Measurements from ENCODE around the gene RBSN.

The RBSN gene

DNA sequence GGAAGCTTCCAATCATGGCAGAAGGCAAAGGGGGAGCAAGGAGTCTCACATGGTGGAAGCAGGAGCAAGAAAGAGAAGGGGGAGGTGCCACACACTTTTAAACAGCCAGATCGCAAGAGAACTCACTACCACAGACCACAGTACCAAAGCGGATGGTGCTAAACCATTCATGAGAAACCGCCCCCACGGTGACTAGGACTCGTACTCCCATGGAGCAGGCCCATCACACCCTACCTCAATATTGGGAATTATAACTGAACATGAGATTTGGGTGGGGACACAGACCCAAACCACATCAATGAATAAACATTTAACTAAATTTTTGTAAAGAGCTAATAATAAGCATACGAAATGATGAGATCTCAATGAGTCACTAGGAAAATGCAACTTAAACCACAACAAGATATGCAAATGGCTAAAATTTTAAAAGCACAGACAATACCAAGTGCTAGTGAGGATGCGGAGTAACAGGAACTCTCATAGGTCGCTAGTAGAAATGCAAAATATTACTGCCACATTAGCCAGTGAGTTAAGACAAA, 43.9 kb downstream of the RBSN start:
- no peak for DNase-seq

DNA sequence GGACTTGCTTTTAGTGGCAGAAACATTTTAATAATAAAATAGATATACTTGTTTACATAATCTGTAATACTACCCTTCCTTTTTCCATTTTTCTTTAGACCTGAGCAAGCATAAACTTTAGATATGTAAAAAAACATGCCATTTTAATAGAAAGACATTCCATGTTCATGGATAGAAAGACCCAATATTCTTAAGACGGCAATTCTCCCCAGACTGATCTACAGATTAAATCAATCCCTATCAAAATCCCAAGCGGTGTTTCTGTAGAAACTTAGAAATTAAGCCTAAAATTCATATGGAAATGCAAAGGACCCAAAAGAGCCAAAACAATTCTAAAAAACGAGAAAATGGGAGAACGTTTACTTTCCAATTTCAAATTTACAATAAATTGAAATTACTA, 45.4 kb downstream of the RBSN start:
- DNase-seq: no peak

DNA sequence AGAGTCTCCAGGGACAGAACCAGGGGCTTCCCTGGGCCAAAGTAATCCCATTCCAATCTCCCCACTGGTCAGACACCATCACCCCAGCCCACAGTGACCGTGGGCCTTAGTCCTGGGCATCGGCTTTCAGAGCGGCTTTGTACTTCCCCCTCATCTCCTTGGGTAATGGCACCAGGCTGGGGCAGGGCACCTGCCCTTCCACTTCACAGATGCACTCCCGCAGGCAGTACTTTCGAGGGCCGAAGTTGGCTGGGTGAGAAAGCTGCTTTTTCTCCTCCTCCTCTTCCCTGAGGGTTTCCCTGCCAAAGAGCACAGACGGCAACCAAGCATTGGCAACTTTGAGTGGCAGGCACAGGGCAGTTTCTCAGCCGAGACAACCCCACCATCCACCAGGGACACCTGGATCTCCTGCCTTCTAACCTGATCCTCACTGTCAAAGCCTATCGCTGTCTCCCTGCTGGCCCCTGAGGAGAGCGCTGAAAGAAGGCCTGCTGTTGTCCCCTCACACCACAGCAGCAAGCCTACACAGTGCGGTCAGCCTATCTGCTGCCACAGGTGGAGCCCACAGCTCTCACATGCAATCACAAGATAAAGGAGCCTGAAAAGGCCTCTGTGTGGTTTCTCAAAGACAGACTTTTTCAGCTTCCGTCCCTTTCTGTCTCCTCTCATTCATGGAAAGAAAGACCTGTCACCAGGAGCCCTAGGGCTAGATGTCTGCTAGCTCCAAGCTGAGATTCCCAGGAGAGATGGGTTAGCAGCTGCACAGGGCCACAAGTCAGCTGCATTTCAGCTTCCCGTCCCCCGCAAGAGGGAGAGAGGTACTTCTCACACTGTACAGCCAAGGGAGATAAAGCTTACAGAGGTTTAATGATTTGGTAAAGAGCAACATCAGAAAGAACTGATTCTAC, 46.4 kb downstream of the RBSN start:
- no peak for DNase-seq

DNA sequence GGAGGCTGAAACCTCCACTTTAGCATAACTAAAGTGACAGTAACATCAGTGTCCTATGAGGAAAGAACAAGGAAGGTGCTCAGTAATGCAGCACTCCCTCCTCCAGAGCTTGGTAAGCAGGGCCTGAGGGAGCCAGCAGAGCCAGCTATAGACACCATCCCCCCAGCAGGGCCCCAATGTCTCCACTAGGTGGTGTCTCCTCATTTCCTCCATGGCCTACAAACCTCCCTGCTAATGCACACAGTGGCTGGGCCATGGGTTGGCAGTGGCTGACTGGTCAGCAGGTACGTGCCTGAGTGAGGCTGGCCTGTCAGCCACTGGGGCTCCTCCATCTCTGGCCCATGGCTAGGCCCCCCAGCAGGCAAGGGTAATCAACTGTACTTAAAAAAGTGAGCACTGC, 47.4 kb downstream of the RBSN start:
- no peak for DNase-seq

DNA sequence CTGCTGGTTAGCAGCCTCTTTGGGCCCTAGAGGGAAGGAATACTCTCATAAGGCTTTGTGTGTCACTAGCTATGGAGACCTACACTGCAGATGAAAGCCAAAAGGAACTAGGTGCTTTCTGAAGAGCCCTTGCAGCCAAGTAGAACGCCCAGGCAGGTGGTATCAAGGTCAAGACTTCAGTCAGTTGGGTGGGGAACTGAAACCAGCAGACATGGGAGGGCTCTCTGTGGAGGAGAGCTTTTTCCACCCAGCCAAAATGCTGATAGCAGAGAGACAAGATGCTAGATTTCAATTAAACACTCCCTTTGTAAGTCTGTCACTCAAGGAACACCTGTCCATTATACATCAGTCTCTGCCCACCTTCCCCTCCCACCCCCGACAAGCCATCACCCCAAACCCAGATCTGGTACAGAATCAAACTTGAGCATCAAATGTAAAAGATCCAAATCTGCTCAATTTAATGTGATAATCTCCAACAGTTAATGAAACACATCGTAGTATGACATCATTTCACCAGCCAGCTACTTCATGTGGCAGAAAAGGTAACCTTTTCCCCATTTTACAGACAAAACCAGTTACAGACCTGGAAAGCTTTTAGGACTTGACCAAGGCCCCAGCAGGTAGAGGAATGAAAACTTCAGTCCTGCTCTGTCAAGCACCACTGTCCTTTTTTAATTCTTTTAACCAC, 48.4 kb downstream of the RBSN start:
- DNase-seq: no peak

DNA sequence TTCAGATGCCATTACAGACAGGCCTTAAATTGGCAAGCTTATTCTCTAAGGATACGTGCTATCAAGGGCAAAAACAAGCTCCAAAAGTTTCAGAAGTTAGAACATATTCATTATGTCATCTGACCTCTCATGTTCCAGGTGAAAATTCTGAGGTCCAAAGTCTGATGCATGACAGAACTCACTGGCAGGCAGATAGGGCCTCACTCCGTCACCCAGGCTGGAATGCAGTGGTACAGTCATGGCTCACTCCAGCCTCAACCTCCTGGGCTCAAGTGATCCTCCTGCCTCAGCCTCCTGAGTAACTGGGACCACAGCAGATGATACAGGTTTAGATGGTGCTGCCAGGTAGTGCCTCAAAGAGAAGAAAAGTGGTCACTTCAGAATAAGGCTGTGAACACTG, 49.4 kb downstream of the RBSN start:
- DNase-seq: no peak

DNA sequence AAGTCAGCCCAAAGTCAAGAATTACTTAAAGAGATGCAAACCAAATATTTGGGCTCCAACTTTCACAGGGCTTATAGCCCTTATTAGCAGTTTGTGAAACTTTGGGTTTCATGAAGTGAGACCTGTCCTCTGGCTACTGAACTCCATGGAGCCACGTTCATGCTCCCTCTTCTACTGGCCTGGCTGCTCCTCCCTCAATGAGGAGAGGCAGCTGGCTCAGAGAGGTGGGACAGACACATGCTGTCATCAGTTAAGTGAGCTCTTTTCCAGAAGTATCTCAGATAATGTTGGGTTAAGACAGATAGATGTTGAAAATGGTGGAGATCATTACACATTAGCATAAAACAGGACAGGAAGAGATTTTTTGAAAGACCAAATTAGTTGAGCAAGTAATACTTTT, 53.3 kb downstream of the RBSN start:
- no peak for DNase-seq

DNA sequence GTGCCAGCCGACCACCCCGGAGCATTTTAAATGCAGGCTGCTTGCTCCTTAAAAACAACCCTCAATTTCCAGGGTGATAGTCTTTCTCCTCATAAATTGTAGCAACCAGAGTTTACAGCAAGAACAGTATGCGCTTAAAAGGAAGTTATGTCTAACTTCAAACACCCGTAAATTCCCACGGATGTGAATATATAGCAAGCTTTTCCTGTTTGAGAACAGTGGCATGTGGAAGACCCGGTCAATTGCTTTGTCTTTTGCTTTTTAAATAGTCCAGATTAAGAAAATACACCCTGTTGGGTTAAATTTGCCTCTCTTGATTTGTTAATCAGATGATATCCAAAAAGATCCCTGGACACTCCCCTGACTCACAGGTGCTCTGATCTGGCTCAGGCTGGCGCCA, 54.6 kb downstream of the RBSN start:
- DNase-seq: no peak

DNA sequence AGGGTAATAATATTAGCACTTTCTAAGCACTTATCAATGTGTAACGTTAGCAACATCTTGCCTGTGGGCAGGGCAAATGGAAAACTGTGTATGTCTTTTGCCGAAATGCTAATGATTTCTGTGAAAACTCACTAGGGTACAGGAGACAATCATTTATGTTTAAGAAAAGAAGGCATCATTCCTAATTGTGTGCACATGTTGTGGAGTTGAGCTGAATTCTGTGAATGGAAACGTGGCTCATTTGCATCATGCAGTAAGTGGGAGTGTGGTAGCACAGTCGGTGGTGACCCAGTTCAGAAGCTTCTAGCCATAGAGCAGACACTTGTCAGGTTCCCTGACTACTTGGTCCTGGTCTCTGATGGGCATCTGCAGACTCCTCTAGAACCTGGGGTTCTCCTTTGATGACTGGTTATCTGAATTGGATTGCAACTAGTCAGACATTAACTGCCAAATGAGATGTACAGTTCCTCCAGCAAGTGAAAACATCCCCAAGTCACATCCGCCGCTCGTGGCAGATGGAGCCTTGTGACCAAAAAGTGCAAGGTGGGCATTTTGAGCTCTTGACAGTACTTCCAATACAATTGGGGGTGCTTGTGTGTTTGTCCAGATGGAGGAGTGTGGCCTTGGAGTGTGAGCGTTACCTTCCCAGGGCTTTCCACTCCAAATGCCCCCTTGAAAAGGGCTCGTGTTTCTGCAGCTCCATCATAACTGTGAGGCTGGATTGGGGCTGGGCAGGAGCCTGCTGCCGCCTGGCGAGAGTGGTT, 55.4 kb downstream of the RBSN start:
- DNase-seq: no peak

DNA sequence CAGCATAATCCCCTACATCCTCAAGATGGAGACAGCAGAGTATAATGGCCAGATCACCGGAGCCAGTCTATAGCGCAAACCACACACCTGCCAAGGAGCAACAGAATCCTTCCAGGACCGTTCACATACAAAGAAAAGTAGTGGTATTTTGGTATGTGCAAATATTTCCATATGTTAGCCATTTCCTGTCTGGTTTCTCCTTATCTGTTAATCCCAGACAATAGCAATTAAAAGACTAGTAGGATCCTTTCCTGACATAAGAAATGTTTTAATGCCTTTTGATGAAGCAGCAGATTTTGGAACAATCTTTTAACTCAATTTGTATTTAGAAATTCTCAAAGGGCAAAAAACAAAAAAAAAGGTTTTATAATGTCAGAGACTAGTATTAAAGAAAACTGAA, 56.0 kb downstream of the RBSN start:
- DNase-seq: peak; percentile 28

DNA sequence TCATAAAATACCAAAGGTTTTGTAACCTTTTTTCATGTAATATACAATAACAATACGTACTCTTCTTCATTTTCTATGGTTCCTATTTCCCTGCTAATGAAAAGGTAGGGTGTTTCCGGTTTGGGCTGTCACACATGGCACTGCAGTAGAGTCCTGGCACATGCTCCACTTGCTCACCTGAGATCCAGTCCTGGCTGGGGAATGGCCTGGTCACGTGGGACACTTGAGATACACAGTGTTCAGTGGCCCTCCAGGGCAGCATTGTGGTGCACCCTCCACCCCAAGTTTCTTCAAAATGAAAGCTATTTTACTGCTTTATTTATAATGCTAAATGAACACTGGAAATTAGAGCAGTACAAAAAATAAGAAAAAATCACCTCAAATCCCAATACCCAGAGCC, 57.0 kb downstream of the RBSN start:
- no peak for DNase-seq

DNA sequence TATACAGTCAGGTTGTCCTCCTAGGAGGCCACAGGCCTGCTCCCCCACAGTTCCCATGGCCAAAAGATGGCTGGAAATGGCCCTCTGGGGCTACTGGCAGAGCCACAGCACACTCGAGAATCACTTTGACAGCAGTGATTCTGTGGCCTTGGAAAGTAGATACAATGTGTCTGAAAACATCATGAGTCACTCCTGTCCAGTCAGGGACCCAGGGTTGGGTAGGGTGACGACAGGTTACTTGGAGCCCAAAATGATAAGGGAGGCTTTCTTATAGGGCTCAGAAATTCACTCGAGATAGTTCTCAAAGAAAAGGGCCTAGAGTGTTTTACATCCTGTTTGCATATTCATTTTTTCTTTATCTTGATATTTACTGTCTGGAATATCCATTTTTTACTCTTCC, 58.1 kb downstream of the RBSN start:
- no peak for DNase-seq

DNA sequence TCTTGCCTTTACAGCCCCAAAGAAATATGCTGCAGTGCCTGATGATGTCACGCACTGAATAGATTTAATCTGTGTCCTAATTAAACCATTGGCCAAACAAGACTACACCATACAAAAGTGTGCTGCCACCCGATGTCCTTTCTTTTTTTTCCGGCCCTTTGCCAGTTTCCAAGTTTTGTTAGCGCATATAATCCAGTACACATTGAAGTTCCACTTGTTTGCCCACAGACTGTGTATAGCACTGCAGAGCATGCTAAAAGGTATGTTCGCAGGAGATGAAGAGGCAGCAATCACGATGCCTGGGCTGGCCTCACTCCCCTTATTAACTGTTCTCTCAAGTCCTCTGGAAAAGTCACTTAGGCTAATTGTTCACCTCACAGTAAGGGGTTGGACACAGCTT, 60.6 kb downstream of the RBSN start:
- no peak for DNase-seq

DNA sequence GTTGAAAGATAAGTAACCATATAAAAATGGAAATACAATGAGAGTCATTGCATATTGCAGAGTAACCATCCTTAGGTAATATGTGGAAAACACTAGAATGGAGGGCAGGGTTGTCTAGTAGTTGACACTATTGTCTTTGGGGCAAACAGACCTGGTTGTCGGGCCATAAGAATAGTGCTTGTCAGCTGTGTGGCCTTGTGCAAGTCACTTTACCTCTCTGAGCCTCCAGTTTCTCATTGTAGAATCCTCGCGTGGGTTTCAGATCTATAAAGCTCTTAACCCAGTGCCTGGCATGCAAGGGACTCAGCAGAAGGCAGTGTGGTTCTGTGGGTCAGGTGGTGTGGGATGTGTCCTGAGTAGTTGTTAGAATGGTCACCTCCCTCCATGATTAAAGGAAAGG, 65.8 kb downstream of the RBSN start:
- no peak for DNase-seq

DNA sequence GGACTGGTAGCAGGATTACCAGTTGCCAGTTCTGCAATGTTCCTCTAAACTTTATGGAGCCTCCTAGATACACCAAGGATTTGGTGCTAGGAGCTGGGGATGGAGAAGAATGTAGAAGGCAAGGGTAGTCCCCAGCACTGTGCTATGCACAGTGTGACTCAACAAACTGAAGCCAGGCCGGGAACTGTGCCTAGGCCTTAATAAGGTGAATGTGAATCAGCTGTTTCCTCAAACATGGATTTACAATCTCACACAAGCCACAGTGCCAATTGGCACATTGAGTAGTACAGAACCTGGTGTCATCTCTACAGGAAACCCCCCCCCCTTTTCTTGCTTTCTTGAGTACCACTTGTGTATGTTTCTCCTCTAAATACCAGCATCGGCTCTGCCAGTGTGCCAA, 66.3 kb downstream of the RBSN start:
- DNase-seq: no peak

DNA sequence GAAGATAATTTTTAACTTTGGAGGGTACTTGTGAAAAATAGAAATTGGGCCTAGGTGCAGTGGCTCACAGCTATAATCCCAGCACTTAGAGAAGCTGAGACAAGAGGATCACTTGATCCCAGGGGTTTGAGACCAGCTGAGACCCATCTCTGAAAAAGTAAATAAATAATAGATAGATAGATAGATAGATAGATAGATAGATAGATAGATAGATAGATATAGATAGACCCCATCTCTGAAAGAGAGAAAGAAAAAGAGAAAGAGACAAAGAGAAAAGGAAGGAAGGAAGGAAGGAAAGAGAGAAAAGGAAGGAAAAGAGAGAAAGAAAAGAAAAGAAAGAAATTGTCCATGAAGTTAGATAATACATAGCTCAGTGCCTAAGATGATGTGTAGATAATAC, 69.3 kb downstream of the RBSN start:
- DNase-seq: no peak

DNA sequence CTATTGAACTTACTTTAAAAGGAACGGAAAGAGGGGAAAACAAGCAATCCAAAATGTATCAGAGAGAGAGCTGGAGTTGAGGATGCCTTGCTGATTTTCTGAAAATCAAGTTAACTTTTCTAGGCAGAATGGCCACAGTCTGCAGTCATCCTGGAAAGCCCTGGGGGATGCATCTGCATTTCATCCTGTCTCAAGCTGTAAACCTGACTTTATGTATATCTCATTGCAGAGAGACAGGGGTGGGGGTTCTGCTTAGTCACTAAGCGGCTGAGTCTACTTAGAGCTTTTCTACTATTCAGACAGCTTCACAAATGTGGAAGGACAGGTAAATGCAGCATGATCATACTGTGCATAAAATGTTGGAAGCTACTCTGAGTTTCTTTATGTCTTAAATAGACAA, 75.2 kb downstream of the RBSN start:
- DNase-seq: no peak

DNA sequence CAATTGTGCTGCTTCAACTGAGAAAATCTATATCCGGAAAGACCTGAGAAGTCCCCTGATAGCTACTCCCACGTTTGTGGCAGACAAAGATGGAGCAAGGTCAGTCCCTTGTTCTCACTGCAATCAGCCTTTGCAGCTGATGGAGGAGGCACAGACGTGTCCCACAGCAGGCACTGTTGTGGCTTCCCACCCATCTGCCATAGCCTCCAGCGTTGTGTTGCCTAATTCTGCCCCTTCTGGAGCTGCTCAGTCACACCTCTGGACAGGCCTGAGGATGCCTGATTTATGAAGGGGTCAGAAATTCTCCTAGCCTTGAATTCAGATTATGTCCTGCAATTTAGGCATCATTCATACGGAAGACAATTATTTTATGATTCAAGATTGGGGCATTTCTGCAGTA, 75.7 kb downstream of the RBSN start:
- DNase-seq: no peak

Data from GF-D8 (cell line).